Medulla oblongata (tissue), 1 donor: ENCODE results near the gene CTAGE1.
"Not testable (repeated sequence)": the region's sequence is repeated elsewhere in the genome, so short reads cannot be mapped to it uniquely, and the experiment has no call there.

ENCODE experiments used
- DNase-seq: peaks from one replicate; pipeline ENCODE4 v3.0.0-alpha.2; 2015; ENCODE audit errors: extremely low spot score

CTAGE1 gene

GRCh38 chr18:22434973-22435608 lies 17.4 kb upstream of the CTAGE1 start:
- DNase-seq: no peak

- no peak for DNase-seq
Observed at GRCh38 chr18:22433956-22434355, 16.2 kb upstream of the CTAGE1 start.

DNA sequence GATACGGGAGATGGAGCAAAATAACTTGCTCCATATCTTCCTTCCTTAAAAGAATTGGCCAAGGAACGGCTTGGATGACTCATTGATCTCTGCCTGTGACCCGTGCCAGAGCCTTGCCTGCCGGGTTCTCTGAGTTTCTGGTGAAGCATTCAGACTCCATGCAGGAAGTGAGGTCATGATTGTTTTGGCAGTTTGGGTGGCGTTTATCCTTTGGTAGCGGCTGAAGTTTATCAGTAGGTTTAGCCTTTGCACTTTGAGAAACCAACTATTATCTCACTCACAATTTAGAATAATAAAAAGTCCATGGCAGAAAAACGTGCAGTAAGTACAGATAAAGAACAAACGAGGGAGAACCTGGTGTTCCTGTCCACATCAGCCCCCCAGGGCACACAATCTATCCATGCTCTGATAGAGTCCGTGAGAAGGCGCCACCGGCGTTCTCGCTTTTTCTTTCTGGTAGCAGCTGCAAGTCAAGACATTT lies 15.0 kb upstream of the CTAGE1 start:
- DNase-seq: no peak

- no peak for DNase-seq
Observed at GRCh38 chr18:22429564-22429963, 11.8 kb upstream of the CTAGE1 start.

- DNase-seq: no peak
Observed at GRCh38 chr18:22428672-22429071, 11.0 kb upstream of the CTAGE1 start.

GRCh38 chr18:22427822-22428549 lies 10.3 kb upstream of the CTAGE1 start:
- DNase-seq: no peak

DNA sequence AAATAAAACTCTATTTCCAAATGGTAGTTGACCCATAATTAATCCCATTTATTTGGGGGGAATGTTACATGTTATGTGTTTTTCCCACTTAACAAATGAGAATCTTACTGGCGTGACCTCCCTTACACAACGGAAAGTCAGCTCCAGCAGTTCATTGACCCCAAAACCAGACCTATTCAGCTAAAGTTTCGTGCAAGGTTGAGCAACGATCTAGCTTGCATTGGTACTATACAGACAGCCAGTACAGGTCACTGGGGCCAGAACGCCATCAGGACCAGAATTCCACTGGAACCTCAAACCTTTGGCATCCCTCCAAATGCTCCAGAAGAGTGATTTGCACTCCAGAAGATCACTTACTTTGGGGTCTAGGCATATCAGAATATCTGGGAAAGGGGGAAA lies 6.8 kb upstream of the CTAGE1 start:
- DNase-seq: no peak

- DNase-seq: no peak
Observed at GRCh38 chr18:22423878-22424564, 6.3 kb upstream of the CTAGE1 start.

- peak; percentile 9 for DNase-seq
Observed at GRCh38 chr18:22422909-22423548, 5.3 kb upstream of the CTAGE1 start.

DNA sequence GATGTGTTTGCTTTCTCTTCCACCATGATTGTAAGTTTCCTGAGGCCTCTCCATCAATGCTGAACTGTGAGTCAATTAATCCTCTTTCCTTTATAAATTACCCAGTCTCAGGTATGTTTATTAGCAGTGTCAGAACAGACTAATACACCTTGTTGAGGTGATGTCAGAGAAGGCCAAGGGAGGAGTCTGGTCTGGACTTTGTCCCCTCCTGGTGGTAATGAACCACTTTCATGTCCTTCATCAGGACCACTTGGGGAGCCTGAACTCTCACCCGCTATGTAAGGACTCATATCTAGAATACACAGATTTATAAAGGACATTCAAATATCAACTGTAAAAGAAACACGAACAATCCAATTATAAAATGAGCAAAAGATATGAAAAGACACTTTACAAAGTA lies 2.9 kb upstream of the CTAGE1 start:
- DNase-seq: no peak

GRCh38 chr18:22412176-22412911 lies 5.4 kb downstream of the CTAGE1 start:
- DNase-seq: no peak

DNA sequence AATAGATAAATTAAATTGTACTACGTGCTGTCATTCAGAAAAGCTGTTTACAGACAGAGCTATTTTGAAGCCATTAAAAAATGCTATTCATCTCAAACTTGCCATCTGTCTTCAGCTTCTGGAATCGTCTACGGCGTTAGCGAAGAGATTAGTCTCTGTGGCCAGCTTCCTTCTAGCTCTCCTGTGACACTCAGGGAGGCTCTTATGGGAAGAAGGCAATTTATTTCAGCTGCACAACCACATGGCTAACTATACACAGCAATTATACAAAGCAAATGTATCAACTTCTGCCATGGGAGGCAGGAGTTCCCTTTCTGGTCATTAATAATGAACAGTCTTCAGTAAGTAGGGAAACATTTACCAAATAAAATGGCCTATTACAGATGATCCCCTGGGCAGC lies 6.3 kb downstream of the CTAGE1 start:
- DNase-seq: no peak

GRCh38 chr18:22410126-22410525 lies 7.6 kb downstream of the CTAGE1 start:
- DNase-seq: no peak

DNA sequence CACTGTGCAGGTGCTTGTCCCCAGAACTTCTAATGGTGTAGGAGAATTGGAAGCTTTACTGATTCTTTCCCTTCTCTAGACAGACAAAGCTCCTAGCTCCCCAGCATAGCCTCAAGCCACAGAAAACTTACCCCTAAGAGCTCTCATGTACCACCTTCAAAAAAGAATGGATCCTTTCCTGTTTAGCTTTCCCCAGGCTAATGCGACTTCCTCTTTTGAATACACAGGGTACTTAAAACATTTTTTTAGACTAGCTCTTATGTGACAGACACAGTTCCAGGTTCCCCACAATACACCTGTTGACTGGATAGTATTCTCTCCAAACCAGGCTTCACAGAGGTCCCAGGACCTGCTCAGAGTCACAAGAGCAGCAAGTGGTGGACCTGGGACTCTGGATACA lies 8.3 kb downstream of the CTAGE1 start:
- DNase-seq: no peak

- no peak for DNase-seq
Observed at GRCh38 chr18:22408059-22408458, 9.7 kb downstream of the CTAGE1 start.

- no peak for DNase-seq
Observed at GRCh38 chr18:22405142-22405541, 12.6 kb downstream of the CTAGE1 start.

- DNase-seq: no peak
Observed at GRCh38 chr18:22403950-22404349, 13.8 kb downstream of the CTAGE1 start.

DNA sequence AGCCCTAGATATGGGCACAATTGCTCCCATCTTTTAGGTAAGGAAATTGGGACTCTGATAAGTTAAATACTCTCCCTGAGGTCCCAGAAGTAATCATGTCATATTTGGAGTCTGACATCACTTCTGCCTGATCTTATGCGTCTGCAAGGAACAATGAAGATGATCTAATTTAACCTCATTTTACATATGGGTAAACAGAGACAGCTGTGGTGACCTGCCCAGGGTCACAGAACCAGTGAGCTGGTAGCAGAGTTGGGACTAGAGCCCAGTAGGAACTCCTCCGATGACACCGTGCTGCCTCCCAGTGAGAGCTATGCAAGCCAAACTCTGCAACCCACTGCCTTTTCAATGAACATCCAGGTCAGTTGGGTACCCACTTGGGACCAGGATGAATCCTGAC lies 17.8 kb downstream of the CTAGE1 start:
- DNase-seq: no peak

- no peak for DNase-seq
Observed at GRCh38 chr18:22398464-22398863, 19.3 kb downstream of the CTAGE1 start.

DNA sequence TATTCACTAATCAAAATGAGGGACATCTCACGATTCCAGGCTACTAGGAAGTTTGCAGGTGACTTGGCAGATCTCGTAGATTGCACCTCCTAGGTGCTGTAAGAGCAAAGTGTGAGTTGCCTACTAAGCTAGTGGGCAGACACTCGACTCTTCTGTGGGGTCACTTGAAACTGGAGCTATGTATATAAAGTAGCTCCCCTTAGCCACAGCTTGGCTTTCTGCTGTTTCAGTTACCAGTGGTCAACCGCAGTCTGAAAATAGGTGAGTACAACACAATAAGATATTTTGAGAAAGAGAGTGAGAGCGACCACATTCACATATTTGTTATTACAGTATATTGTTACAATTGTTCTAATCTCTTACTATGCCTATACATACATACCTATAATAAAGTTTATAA lies 23.3 kb downstream of the CTAGE1 start:
- no peak for DNase-seq

- not testable (repeated sequence) for DNase-seq
Observed at GRCh38 chr18:22393164-22393563, 24.6 kb downstream of the CTAGE1 start.
